Parathyroid adenoma (tissue), 2 donors: Measurements from ENCODE around the gene SCFD2.

Experiments used
- H2AFZ ChIP-seq: fragments of 300-600 bp; sonication (generic); one replicate; pipeline ENCODE4 v1.7.0; 2017; ENCODE audit warnings: antibody characterized with exemption, mild to moderate bottlenecking
- H3K27ac ChIP-seq: fragments of 300-600 bp; sonication (generic); one replicate; pipeline ENCODE4 v1.7.0; 2017
- H3K27me3 ChIP-seq: fragments of 300-600 bp; sonication (generic); one replicate; pipeline ENCODE4 v1.7.0; 2017; ENCODE audit warnings: low read length; ENCODE audit not compliant: control insufficient read depth, insufficient read depth
- H3K36me3 ChIP-seq: fragments of 300-600 bp; sonication (generic); one replicate; pipeline ENCODE4 v1.7.0; 2017; ENCODE audit warnings: low read length; ENCODE audit not compliant: control insufficient read depth, insufficient read depth
- H3K4me1 ChIP-seq: fragments of 300-600 bp; sonication (generic); one replicate; pipeline ENCODE4 v1.7.0; 2017; ENCODE audit warnings: control low read depth
- H3K4me2 ChIP-seq: fragments of 300-600 bp; sonication (generic); one replicate; pipeline ENCODE4 v1.7.0; 2017; ENCODE audit warnings: low read length
- H3K4me3 ChIP-seq: fragments of 300-600 bp; sonication (generic); one replicate; pipeline ENCODE4 v1.7.0; 2017; ENCODE audit warnings: low read depth, low read length
- H3K79me2 ChIP-seq: fragments of 300-600 bp; sonication (generic); one replicate; pipeline ENCODE4 v1.7.0; 2017; ENCODE audit warnings: control low read depth
- H3K9ac ChIP-seq: fragments of 300-600 bp; sonication (generic); one replicate; pipeline ENCODE4 v1.7.0; 2017; ENCODE audit warnings: mild to moderate bottlenecking
- H3K9me3 ChIP-seq: fragments of 300-600 bp; sonication (generic); one replicate; pipeline ENCODE4 v1.7.0; 2017; ENCODE audit warnings: low read length; ENCODE audit not compliant: control insufficient read depth
- TF ChIP-seq, protein P1 (sequence below): fragments of 300-600 bp; sonication (generic); IDR thresholded peaks from one replicate; pipeline ENCODE4 v1.7.0; 2017; ENCODE audit warnings: antibody characterized with exemption, mild to moderate bottlenecking
- donor health status: primary hyperparathyroidism.

The SCFD2 gene

DNA sequence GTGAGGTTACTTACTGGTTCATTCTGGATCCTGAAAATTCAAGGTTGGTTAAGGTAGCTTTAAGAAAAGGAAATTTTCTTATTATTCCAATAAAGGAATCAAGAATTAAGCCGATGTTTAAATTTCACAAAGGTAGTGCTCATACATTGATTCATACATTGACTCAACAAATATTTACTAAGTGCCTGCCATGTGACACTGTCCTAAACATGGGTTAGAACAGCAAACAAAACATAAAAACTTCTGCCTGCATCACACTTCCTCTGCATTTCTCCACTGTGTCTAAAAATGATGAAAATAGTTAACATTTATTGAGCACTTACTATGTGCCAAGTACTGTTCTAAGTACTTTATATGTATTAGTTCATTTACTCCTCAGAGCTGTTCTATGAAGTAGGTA, 428.0 kb downstream of the SCFD2 start:
- Histone ChIP-seq H3K79me2 (no peaks in the 10 kb centered on the region), H3K4me2 (no peak overlapping the region), H3K36me3 (no peaks in the 10 kb centered on the region), H3K4me3 (no peak overlapping the region), H3K4me1 (no peaks in the 10 kb centered on the region), H3K27me3 (no peaks in the 10 kb centered on the region), H3K9me3 (no peaks in the 10 kb centered on the region), H3K9ac (no peak overlapping the region), H2AFZ (no peak overlapping the region), H3K27ac (no peak overlapping the region)
- TF ChIP-seq, protein P1, sequence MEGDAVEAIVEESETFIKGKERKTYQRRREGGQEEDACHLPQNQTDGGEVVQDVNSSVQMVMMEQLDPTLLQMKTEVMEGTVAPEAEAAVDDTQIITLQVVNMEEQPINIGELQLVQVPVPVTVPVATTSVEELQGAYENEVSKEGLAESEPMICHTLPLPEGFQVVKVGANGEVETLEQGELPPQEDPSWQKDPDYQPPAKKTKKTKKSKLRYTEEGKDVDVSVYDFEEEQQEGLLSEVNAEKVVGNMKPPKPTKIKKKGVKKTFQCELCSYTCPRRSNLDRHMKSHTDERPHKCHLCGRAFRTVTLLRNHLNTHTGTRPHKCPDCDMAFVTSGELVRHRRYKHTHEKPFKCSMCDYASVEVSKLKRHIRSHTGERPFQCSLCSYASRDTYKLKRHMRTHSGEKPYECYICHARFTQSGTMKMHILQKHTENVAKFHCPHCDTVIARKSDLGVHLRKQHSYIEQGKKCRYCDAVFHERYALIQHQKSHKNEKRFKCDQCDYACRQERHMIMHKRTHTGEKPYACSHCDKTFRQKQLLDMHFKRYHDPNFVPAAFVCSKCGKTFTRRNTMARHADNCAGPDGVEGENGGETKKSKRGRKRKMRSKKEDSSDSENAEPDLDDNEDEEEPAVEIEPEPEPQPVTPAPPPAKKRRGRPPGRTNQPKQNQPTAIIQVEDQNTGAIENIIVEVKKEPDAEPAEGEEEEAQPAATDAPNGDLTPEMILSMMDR = no peak

DNA sequence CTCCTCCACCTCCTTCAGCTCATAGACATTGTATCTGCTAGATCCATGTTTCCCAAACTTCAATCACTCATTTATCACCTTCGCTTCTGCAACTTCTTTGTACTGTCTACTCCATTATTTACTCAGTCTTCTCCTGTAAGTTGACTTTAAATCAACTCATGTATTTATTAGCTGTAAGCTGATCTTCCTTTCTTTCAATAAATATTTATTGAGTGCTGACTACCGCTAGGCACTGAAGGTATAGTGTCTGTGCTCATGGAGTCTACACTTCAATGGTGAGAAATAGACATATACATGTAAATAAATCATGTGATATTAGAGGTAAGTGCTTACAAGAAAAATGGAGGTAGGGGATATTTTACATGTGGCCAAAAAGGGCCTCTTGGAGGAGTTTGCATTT, 429.1 kb downstream of the SCFD2 start:
- Histone ChIP-seq H3K4me3 (no peak overlapping the region), H3K36me3 (no peaks in the 10 kb centered on the region), H3K9ac (no peak overlapping the region), H3K4me2 (no peak overlapping the region), H3K79me2 (no peaks in the 10 kb centered on the region), H3K4me1 (no peaks in the 10 kb centered on the region), H3K27me3 (no peaks in the 10 kb centered on the region), H3K9me3 (no peaks in the 10 kb centered on the region), H2AFZ (no peak overlapping the region), H3K27ac (no peak overlapping the region)
- TF ChIP-seq, protein P1 = no peak

DNA sequence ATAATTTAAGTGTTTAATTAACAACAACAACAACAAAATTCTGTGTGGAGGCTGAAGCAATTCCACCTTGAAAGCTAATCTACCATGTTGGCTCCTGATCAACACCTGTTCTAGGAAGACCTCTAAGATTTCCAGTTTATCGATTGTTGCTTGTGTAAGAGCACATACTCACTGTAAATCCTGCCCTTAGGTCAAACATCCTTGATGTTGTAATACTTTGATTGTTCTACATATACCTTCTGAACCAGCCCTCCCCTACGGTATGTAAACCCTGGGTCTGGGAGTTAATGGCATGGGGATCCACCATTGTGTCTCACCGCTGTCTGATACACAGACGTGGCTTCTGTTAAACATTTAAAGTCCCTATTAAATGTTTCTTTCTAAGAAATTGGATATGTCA, 430.5 kb downstream of the SCFD2 start:
- TF ChIP-seq, protein P1 = no peak
- Histone ChIP-seq H3K27me3 (no peaks in the 10 kb centered on the region), H3K4me3 (no peak overlapping the region), H3K36me3 (no peaks in the 10 kb centered on the region), H3K9me3 (no peaks in the 10 kb centered on the region), H3K4me2 (no peak overlapping the region), H3K9ac (no peak overlapping the region), H3K27ac (no peak overlapping the region), H3K4me1 (no peaks in the 10 kb centered on the region), H3K79me2 (no peaks in the 10 kb centered on the region), H2AFZ (no peak overlapping the region)

DNA sequence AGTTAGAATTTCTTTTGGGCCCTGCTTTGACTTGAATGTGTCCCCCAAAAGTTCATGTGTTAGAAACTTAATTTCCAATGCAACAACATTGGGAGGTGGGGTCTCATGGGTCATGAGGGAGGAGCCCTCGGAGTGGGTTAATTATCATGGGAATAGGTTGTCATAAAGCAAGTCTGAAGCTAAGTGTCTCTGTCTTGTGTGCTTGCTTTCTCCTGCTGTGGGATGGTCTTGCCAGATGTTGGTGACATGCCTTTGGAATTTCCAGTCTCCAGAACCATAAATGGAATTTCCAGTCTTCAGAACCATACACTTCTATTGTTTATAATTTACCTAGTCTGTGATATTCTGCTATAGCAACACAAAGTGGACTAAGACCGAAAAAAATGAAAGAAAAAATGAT, 432.1 kb downstream of the SCFD2 start:
- Histone ChIP-seq H3K9ac (no peak overlapping the region), H3K9me3 (no peaks in the 10 kb centered on the region), H3K79me2 (no peaks in the 10 kb centered on the region), H3K4me3 (no peak overlapping the region), H3K4me1 (no peaks in the 10 kb centered on the region), H3K27ac (no peak overlapping the region), H3K36me3 (no peaks in the 10 kb centered on the region), H3K27me3 (no peaks in the 10 kb centered on the region), H2AFZ (no peak overlapping the region), H3K4me2 (no peak overlapping the region)
- TF ChIP-seq, protein P1 = no peak

DNA sequence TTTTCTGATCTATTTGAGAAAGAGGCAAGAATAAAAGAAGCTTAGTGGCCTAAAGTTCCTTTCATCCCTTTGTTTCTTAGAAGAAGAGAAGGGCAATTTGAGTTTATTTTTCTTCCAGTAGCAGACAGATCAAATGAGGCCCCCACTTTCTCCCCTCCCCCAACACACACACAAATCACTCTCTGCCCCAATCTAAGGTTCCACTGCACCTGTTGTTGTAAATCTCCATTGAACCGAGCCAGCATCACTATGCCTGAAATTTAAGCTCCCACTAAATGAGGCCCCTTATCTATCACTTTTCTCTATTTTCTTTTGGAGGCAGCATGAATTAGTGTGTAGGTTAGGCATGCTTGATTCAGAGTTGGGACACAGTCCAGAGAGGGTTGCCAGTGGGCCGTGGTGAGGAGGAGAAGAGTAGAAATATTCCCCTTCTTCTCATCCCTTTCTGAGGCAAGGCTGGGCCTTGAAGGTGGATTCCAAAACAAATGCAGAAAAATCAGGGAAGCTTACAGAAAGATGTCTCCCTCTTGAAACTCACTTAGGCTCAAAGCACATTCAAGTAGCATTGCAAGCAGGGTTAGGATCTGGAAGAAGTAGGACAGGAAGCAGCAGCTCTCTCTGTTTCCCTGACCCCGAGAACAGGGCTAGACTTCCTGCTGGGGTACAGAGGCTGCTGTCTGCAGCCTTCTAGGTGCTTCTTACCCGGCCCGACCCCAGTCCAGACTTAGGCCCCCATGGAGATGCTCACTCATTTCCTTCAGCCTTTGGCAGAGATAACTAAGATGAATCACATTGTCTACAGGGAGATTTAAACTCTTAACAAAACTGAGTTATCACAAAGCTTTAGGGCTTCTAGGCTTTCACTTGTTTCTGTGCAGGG, 433.0 kb downstream of the SCFD2 start:
- no peak overlapping the region for H3K27ac ChIP-seq
- no peaks in the 10 kb centered on the region for H3K36me3 ChIP-seq
- no peaks in the 10 kb centered on the region for H3K79me2 ChIP-seq
- no peak overlapping the region for H2AFZ ChIP-seq
- no peaks in the 10 kb centered on the region for H3K27me3 ChIP-seq
- no peak overlapping the region for H3K9ac ChIP-seq
- TF ChIP-seq, protein P1 = no peak
- H3K9me3 ChIP-seq = no peaks in the 10 kb centered on the region
- H3K4me2 ChIP-seq = no peak overlapping the region
- H3K4me3 ChIP-seq = no peak overlapping the region
- no peaks in the 10 kb centered on the region for H3K4me1 ChIP-seq
